Measurements from ENCODE around the gene JAK2. TPM values are rescaled to one million over a fixed set of nuclear protein-coding genes. Genes with fewer than 3 reads are reported as not detected.
"Not testable (repeated sequence)": the region's sequence is repeated elsewhere in the genome, so short reads cannot be mapped to it uniquely, and the experiment has no call there.

JAK2 gene
- 7.1 and 7.9 TPM in 2 replicates for total RNA-seq (2012; rRNA removed)

DNA sequence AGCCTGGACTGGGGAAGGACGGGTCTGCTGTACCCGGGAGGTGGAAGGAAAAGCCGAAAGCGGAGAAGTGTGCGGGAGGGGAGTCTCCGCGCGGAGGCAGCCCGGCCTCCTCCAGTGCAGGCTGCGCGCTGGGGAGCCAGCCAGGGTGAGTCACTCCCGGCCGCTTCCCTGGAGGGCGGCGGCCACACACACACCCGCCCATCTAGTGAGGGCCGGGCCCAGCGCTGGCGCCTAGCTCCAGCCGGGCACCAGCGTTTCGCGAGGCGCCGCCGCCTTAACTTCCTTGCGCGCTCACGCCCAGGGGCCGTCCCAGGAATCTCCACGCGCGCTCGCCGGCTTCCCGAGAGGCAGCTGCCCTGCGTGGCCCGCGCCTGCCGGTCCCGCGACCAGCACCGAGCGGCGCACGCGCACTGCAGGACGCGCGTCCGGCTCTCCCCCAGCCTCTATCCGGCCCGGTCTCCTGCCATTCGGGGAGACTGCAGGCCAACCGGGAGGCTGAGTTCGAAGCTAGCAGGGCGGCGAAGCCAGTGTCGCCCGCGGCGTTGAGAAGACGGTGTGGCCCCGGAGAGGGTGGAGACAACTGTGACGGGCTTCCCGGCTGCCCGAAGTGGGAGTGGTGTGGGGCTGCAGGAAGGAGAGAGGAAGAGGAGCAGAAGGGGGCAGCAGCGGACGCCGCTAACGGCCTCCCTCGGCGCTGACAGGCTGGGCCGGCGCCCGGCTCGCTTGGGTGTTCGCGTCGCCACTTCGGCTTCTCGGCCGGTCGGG is at the start of gene JAK2:
Gene JAK2 (plus strand): TSS at position 652 of the 765 bp plus-strand sequence. CDS start 36,716 bp downstream, outside the sequence.
- H3K9me3 ChIP-seq (replicated peaks; ENCODE audit: low read length): no peaks in the 10 kb centered on the region
- H3K4me1 ChIP-seq (ENCODE audit: control insufficient read depth, insufficient read depth, low read length): peaks cover 35% of the 10 kb centered on the region
- peaks cover 4% of the 10 kb centered on the region for H3K36me3 ChIP-seq (ENCODE audit: insufficient read depth, low read length)
- peak within 1 kb of the TSS; percentile 91 for H3K4me2 ChIP-seq (ENCODE audit: low read length)
- H3K4me3 ChIP-seq (ENCODE audit: low read length): peak within 1 kb of the TSS; percentile 88
- no peaks in the 10 kb centered on the region for H3K27me3 ChIP-seq (ENCODE audit: control insufficient read depth, insufficient read depth, low read length)
- peak within 1 kb of the TSS; percentile 87 for H3K9ac ChIP-seq (ENCODE audit: low read depth, low read length)

DNA sequence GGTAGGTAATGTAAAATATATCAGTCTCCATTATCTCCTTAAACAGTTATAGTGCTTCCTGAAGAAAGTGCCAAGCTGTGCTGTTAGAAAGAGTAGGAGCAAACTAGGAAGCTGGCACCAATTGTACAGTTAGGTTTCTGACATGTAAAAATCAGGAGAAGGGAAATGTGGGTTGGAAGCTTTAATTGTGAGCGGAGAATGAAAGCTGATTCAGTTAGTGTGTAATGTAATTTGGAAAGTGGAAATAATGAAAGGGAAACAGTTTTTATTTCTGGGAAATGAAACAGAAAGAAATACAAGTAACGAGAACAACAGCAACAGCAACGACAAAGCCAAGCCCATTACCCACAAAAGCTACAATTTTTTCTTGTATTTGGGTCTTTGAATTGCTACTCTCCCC is 48.8 kb upstream of the JAK2 start:
- Histone ChIP-seq H3K36me3 (ENCODE audit: insufficient read depth, low read length) (no peaks in the 10 kb centered on the region), H3K4me1 (ENCODE audit: control insufficient read depth, insufficient read depth, low read length) (peaks cover 6% of the 10 kb centered on the region), H3K9me3 (replicated peaks; ENCODE audit: low read length) (no peaks in the 10 kb centered on the region), H3K4me3 (ENCODE audit: low read length) (no peak overlapping the region), H3K4me2 (ENCODE audit: low read length) (no peak overlapping the region), H3K9ac (ENCODE audit: low read depth, low read length) (no peak overlapping the region), H3K27me3 (ENCODE audit: control insufficient read depth, insufficient read depth, low read length) (no peaks in the 10 kb centered on the region)

DNA sequence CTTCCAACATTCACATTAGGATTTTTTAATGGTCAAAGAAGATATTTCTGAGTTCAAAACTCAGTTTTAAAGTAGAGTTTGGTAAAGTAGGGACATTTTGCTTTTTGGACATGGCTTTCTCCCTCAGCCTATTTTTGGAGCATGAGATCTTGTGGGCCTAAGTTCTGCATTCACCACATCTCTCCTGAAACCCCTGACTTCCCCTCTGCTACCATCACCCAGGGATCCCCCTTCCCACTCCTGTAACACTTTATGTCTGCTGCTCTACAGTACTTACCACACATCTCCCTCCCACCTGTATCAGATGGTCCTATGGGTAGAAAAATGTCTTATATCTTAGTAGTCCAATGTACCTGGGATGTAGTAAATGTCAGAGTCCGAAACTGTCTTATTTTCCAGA is 48.2 kb upstream of the JAK2 start:
- no peaks in the 10 kb centered on the region for H3K27me3 ChIP-seq (ENCODE audit: control insufficient read depth, insufficient read depth, low read length)
- H3K36me3 ChIP-seq (ENCODE audit: insufficient read depth, low read length): no peaks in the 10 kb centered on the region
- H3K4me2 ChIP-seq (ENCODE audit: low read length): no peak overlapping the region
- no peak overlapping the region for H3K4me3 ChIP-seq (ENCODE audit: low read length)
- H3K4me1 ChIP-seq (ENCODE audit: control insufficient read depth, insufficient read depth, low read length): peaks cover 6% of the 10 kb centered on the region
- no peaks in the 10 kb centered on the region for H3K9me3 ChIP-seq (replicated peaks; ENCODE audit: low read length)
- H3K9ac ChIP-seq (ENCODE audit: low read depth, low read length): no peak overlapping the region

DNA sequence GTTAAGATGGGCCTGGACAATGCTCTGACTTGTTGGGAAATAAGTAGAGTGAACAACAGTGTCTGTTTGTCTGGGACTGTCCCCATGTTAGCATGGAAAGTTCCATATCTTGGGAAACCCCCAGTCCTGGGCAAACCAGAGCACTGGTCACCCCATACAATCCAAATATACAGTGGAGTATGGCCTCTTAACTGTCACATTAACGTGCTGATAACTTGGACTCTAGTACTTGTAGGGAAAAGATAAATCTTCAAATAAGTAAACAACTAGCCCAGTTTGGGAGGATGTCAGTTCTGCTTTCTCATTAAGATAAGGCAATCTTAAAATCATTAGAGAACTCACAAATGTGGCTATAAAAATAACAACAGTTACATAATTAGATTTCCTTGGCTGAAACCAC is 47.6 kb upstream of the JAK2 start:
- no peaks in the 10 kb centered on the region for H3K27me3 ChIP-seq (ENCODE audit: control insufficient read depth, insufficient read depth, low read length)
- H3K4me3 ChIP-seq (ENCODE audit: low read length): no peak overlapping the region
- peaks cover 13% of the 10 kb centered on the region for H3K4me1 ChIP-seq (ENCODE audit: control insufficient read depth, insufficient read depth, low read length)
- no peak overlapping the region for H3K9ac ChIP-seq (ENCODE audit: low read depth, low read length)
- H3K36me3 ChIP-seq (ENCODE audit: insufficient read depth, low read length): no peaks in the 10 kb centered on the region
- H3K9me3 ChIP-seq (replicated peaks; ENCODE audit: low read length): no peaks in the 10 kb centered on the region
- H3K4me2 ChIP-seq (ENCODE audit: low read length): no peak overlapping the region

DNA sequence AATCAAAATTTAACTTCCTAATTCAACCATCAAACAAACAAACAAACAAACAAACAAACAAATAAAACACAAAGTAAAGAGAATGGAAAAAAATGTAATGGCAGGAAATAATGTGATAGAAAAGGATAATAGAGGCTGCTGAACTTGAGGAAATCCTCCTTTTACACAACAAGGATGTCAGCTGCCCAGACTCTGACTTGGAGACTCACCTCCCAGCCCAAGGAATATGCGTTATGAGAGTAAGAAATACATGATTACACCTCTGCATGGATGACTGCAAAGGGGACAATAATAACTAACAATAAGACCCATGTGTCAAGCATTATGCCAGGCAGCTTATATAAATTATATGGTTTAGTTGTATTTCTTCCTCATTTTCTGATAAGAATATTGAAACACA is 46.6 kb upstream of the JAK2 start:
- no peaks in the 10 kb centered on the region for H3K9me3 ChIP-seq (replicated peaks; ENCODE audit: low read length)
- no peak overlapping the region for H3K4me2 ChIP-seq (ENCODE audit: low read length)
- no peak overlapping the region for H3K9ac ChIP-seq (ENCODE audit: low read depth, low read length)
- no peaks in the 10 kb centered on the region for H3K36me3 ChIP-seq (ENCODE audit: insufficient read depth, low read length)
- peaks cover 17% of the 10 kb centered on the region for H3K4me1 ChIP-seq (ENCODE audit: control insufficient read depth, insufficient read depth, low read length)
- no peaks in the 10 kb centered on the region for H3K27me3 ChIP-seq (ENCODE audit: control insufficient read depth, insufficient read depth, low read length)
- no peak overlapping the region for H3K4me3 ChIP-seq (ENCODE audit: low read length)

DNA sequence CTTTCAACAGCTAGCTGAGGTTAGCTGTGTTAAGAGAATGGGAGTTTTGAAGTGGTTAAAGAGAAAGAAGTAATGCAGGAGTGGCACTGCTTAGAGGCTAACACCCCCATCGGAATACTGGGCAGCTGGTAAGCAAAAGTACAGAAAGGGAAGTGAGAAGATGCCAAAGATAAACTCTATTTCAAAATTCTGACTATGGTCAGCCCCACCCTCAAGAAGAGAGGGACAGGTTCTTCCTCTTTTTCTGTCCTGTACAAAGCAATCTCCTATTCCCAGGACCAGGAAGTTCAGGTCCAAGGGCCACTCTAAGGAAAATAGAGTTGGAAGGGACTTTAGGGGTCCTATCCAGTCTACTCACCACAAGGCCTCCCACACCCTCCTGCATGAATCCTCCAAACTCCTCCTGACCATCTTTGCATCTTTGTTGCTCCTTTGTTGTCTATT is 45.9 kb upstream of the JAK2 start:
- no peaks in the 10 kb centered on the region for H3K27me3 ChIP-seq (ENCODE audit: control insufficient read depth, insufficient read depth, low read length)
- H3K36me3 ChIP-seq (ENCODE audit: insufficient read depth, low read length): no peaks in the 10 kb centered on the region
- no peak overlapping the region for H3K9ac ChIP-seq (ENCODE audit: low read depth, low read length)
- H3K9me3 ChIP-seq (replicated peaks; ENCODE audit: low read length): no peaks in the 10 kb centered on the region
- no peak overlapping the region for H3K4me2 ChIP-seq (ENCODE audit: low read length)
- no peak overlapping the region for H3K4me3 ChIP-seq (ENCODE audit: low read length)
- peaks cover 17% of the 10 kb centered on the region for H3K4me1 ChIP-seq (ENCODE audit: control insufficient read depth, insufficient read depth, low read length)

DNA sequence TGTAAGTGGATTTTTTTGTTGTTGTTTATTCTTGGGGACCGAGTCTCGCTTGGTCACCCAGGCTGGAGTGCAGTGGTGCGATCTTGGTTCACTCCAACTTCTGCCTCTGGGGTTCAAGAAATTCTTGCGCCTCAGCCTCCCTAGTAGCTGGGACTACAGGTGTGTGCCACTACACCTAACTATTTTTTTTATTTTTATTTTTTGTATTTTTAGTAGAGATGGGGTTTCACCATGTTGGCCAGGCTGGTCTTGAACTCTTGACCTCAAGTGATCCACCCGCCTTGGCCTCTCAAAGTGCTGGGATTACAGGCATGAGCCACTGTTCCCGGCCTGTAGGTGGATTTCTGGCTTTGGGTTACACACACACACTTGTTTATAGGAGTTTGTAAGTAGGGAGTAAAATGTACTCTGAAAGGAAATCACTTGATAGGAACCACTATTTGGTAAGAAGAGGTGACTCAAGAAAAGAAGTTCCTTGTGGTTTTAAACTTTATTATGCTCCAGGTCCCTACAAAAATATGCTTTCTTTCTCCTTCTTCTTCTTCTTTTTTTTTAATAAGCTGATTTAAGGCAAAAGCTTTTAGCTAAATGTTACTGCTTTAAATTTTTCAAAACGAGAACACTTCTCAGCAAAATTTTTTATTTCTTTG is 42.9 kb upstream of the JAK2 start:
- not testable (repeated sequence) for H3K36me3 ChIP-seq (ENCODE audit: insufficient read depth, low read length); H3K9ac ChIP-seq (ENCODE audit: low read depth, low read length); H3K4me3 ChIP-seq (ENCODE audit: low read length); H3K9me3 ChIP-seq (replicated peaks; ENCODE audit: low read length); H3K27me3 ChIP-seq (ENCODE audit: control insufficient read depth, insufficient read depth, low read length)
- Histone ChIP-seq H3K4me1 (ENCODE audit: control insufficient read depth, insufficient read depth, low read length) (peaks cover 11% of the 10 kb centered on the region), H3K4me2 (ENCODE audit: low read length) (peak overlapping the region; percentile 27)

DNA sequence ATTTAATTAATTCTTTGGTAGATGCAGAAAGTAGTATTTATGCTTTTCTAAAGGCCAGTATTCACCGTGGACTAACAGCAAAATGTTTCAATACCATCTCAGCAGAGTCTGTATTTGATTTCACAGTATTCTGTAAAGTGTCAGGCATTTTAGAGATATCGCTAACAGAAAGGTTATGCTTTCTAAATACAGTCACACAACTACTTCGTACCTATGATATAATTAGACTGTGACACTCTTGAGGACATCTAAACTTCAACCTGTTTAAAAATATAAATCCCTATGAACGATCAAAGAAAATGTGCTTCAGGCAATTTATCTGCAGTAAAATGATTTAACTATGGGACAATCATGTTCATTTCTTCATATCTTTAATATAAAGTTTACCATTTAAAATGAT is 41.7 kb upstream of the JAK2 start:
- peaks cover 11% of the 10 kb centered on the region for H3K4me1 ChIP-seq (ENCODE audit: control insufficient read depth, insufficient read depth, low read length)
- H3K4me3 ChIP-seq (ENCODE audit: low read length): no peak overlapping the region
- no peak overlapping the region for H3K4me2 ChIP-seq (ENCODE audit: low read length)

DNA sequence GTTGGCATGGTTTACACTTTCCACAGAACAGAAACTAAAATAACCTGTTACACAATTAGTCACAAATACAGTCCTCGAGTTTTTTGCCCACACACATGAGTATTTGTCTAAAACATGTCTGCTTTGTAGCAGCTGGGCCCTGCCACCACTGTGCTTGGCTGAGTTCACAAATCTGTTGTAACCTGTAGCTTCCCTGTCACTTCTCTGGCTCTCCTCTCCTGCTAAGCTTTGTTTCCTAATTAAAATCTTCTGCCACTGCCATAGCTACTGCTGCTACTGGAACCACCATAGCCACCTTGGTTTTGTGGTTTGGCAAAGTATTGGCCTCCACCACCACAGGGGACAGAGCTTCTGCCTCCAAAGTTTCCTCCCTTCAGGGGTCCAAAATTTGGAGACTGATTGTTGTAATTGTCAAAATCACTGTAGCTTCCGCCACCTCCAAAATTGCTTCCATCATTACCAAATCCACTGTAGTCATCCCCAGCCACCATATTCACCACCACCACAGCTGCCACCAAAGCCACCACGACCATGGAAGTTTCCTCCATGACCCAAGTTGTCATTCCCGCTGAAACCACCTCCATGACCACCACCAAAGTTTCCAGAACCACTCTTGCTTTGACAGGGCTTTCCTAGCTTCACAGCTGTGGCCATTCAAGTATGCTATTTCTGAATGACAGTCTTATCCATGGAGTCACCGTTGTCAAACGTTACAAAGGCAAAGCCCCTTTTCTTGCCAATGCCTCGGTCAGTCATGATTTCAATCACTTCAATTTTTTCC is 40.5 kb upstream of the JAK2 start:
- H3K4me1 ChIP-seq (ENCODE audit: control insufficient read depth, insufficient read depth, low read length): peaks cover 11% of the 10 kb centered on the region
- H3K9ac ChIP-seq (ENCODE audit: low read depth, low read length); H3K4me3 ChIP-seq (ENCODE audit: low read length); H3K9me3 ChIP-seq (replicated peaks; ENCODE audit: low read length); H3K36me3 ChIP-seq (ENCODE audit: insufficient read depth, low read length); H3K27me3 ChIP-seq (ENCODE audit: control insufficient read depth, insufficient read depth, low read length); H3K4me2 ChIP-seq (ENCODE audit: low read length): not testable (repeated sequence)

More for the DNA sequence above, 41.7 kb upstream of the JAK2 start:
- Histone ChIP-seq H3K9me3 (replicated peaks; ENCODE audit: low read length) (no peaks in the 10 kb centered on the region), H3K27me3 (ENCODE audit: control insufficient read depth, insufficient read depth, low read length) (no peaks in the 10 kb centered on the region), H3K36me3 (ENCODE audit: insufficient read depth, low read length) (no peaks in the 10 kb centered on the region), H3K9ac (ENCODE audit: low read depth, low read length) (no peak overlapping the region)

DNA sequence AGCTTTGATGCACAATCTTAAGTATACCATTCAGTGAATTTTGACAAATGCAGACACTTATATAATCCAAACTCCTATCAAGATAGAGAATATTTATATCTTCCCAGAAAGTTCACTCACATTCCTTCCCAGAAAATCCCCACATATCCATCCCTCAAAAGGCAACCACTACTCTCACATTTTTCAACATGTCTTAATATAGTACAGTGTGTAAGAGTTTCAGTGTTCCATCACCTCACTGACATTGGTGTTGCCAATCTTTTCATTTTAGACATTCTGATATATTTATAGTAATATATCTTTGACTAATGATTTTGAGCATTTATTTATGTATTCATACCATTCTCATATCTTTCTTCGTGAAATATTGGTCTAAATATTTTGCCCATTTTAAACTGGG is 38.1 kb upstream of the JAK2 start:
- Histone ChIP-seq H3K9ac (ENCODE audit: low read depth, low read length) (no peak overlapping the region), H3K36me3 (ENCODE audit: insufficient read depth, low read length) (no peaks in the 10 kb centered on the region), H3K9me3 (replicated peaks; ENCODE audit: low read length) (no peaks in the 10 kb centered on the region), H3K4me1 (ENCODE audit: control insufficient read depth, insufficient read depth, low read length) (peaks cover 10% of the 10 kb centered on the region), H3K4me2 (ENCODE audit: low read length) (no peak overlapping the region), H3K4me3 (ENCODE audit: low read length) (no peak overlapping the region), H3K27me3 (ENCODE audit: control insufficient read depth, insufficient read depth, low read length) (no peaks in the 10 kb centered on the region)

DNA sequence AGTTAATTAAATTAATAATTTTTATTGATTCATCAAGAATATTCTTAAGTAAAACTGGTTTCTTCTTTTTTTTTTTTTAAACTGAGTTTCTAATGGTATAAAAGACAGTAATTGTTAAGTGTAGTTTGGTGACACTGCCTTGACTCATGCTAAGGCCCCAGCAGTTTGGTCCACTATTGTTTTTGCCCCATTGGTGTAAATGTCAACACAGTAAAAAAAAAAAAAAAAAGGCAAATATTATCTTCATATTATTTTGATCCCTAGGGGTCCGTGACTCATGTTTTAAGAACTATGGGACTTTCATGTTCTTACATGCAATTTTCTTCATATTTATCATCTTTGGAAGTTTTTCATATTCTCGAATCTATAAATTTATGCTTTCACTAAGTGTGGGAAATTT is 29.2 kb upstream of the JAK2 start:
- Histone ChIP-seq H3K9me3 (replicated peaks; ENCODE audit: low read length) (no peaks in the 10 kb centered on the region), H3K4me2 (ENCODE audit: low read length) (peak overlapping the region; percentile 48), H3K4me3 (ENCODE audit: low read length) (no peak overlapping the region), H3K4me1 (ENCODE audit: control insufficient read depth, insufficient read depth, low read length) (peaks cover 11% of the 10 kb centered on the region), H3K9ac (ENCODE audit: low read depth, low read length) (no peak overlapping the region), H3K27me3 (ENCODE audit: control insufficient read depth, insufficient read depth, low read length) (no peaks in the 10 kb centered on the region), H3K36me3 (ENCODE audit: insufficient read depth, low read length) (no peaks in the 10 kb centered on the region)
